Fibroblast of lung (primary cell): ENCODE data around the gene FXYD4. TPM values are rescaled to one million over a fixed set of nuclear protein-coding genes. Genes with fewer than 3 reads are reported as not detected.
A peak's percentile ranks its signal among the peaks of the same experiment; 100 is the strongest.

ENCODE experiments used
- DNase-seq, 2 donors: peaks; one replicate each; pipeline versions ENCODE4 v3.0.0 to v3.0.0-alpha.2; 2010; ENCODE audit warnings: low read depth in 2 of 2
- H2AFZ ChIP-seq: 2 replicates; pipeline ENCODE4 v1.5.1; 2012; ENCODE audit warnings: low read length, control low read depth, inconsistent platforms
- H3K27ac ChIP-seq: 2 replicates; pipeline ENCODE4 v1.5.1; 2011; ENCODE audit warnings: low read length, control low read depth; ENCODE audit not compliant: insufficient read depth
- H3K27me3 ChIP-seq: 2 replicates; pipeline ENCODE4 v1.5.1; 2011; ENCODE audit warnings: mild to moderate bottlenecking, low read length; ENCODE audit not compliant: control insufficient read depth, insufficient read depth
- H3K36me3 ChIP-seq: 2 replicates; pipeline ENCODE4 v1.5.1; 2011; ENCODE audit warnings: low read length; ENCODE audit not compliant: control insufficient read depth, insufficient read depth
- H3K4me1 ChIP-seq: 2 replicates; pipeline ENCODE4 v1.5.1; 2011; ENCODE audit warnings: low read length; ENCODE audit not compliant: control insufficient read depth, insufficient read depth; ENCODE audit errors: extremely low read depth
- H3K4me2 ChIP-seq: 2 replicates; pipeline ENCODE4 v1.5.1; 2011; ENCODE audit warnings: low read length, control low read depth; ENCODE audit not compliant: insufficient read depth; ENCODE audit errors: extremely low read depth
- H3K4me3 ChIP-seq, 4 experiments: fragments of 200-600 bp in 1 of 4; sonication (generic) in 1 of 4; replicated peaks in 1 of 4; 2 replicates each; pipeline ENCODE4 v1.5.1; 2011 to 2016; ENCODE audit warnings: low read length in 4 of 4, low read depth in 3 of 4, mild to moderate bottlenecking in 3 of 4, control low read depth in 2 of 4, inconsistent platforms in 1 of 4, mixed read lengths in 1 of 4; ENCODE audit not compliant: insufficient read depth in 1 of 4; ENCODE audit errors: control extremely low read depth in 1 of 4
- H3K79me2 ChIP-seq: 2 replicates; pipeline ENCODE4 v1.5.1; 2012; ENCODE audit warnings: mild to moderate bottlenecking, low read length, inconsistent platforms; ENCODE audit not compliant: control insufficient read depth, insufficient read depth
- H3K9ac ChIP-seq: 2 replicates; pipeline ENCODE4 v1.5.1; 2011; ENCODE audit warnings: mild to moderate bottlenecking, low read length, control low read depth; ENCODE audit not compliant: insufficient read depth
- H3K9me3 ChIP-seq: 2 replicates; pipeline ENCODE4 v1.5.1; 2012; ENCODE audit warnings: low read depth, low read length; ENCODE audit not compliant: control insufficient read depth, insufficient read depth
- H4K20me1 ChIP-seq: 2 replicates; pipeline ENCODE4 v1.5.1; 2011; ENCODE audit warnings: low read length; ENCODE audit not compliant: control insufficient read depth, insufficient read depth; ENCODE audit errors: extremely low read depth
- CTCF ChIP-seq, 2 donors: IDR thresholded peaks in 1 of 2; conservative IDR thresholded peaks in 1 of 2; 1 replicate in 1 of 2; 2 replicates in 1 of 2; pipeline ENCODE4 v1.5.1; 2011 to 2012; ENCODE audit warnings: low read length in 2 of 2, control low read depth in 1 of 2, inconsistent platforms in 1 of 2, low read depth in 1 of 2, mild to moderate bottlenecking in 1 of 2
- EZH2 ChIP-seq: IDR thresholded peaks from 2 replicates; pipeline ENCODE4 v1.5.1; 2012; ENCODE audit warnings: low read length, control low read depth, mild to moderate bottlenecking; ENCODE audit errors: missing control alignments
- polyA plus RNA-seq, 2 donors: library from polyadenylated mRNA; depleted of rRNA in 1 of 2; stranded (reverse) in 1 of 2; unstranded in 1 of 2; fragments of >200 nt; gene quantifications; 2 replicates each; pipeline ENCODE4 v1.2.1, GENCODE V29; 2011 to 2012; ENCODE audit warnings: missing spikeins in 1 of 2
- total RNA-seq: library from RNA; depleted of rRNA; stranded (reverse); fragments of >200 nt; gene quantifications from 2 replicates; pipeline ENCODE4 v1.2.1, GENCODE V29; 2014

FXYD4 gene
- total and polyA plus RNA-seq, 2 donors (not counting 1 experiment from before 2014, with no cell fraction given), result not detected

DNA sequence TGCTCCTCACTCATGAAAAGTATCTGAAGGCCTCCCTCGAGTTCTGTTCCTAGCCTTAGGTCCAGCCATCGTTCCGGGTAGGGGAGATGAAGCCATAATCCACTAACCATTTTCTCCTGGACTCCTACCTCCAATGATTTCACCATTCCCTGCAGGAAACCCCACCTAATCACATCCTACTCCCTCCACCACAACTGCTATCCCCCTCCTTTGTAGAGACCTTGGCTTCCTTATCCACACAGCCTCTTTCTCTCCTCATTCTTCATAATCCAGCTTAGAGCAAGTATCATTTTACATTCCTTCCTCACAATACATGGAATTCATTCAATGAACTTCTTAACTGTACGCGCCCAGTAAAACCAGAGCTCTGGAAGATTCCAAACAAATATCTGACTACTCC lies 18.9 kb downstream of the FXYD4 start:
- Histone ChIP-seq H3K4me1 (peaks cover 2% of the 10 kb centered on the region), H3K9me3 (no peaks in the 10 kb centered on the region), H2AFZ (no peak overlapping the region), H3K27ac (no peak overlapping the region), H3K9ac (no peak overlapping the region), H3K4me2 (no peak overlapping the region), H3K79me2 (peaks cover 73% of the 10 kb centered on the region), H3K4me3 (no peak overlapping the region), H4K20me1 (no peaks in the 10 kb centered on the region), H3K27me3 (no peaks in the 10 kb centered on the region), H3K36me3 (peaks cover 27% of the 10 kb centered on the region)
- no peak for DNase-seq
- TF ChIP-seq CTCF (conservative IDR thresholded peaks at IDR 0.05 in 1 of 2, IDR thresholded peaks at IDR 0.05 in 1 of 2; ENCODE audit: low read depth in 1 of 2, low read length in 2 of 2) (no peak), EZH2 (no peak)

- H3K36me3 ChIP-seq, result peaks cover 27% of the 10 kb centered on the region
- no peak overlapping the region for H3K27ac ChIP-seq
Observed at GRCh38 chr10:43390759-43391158, 19.3 kb downstream of the FXYD4 start.

DNA sequence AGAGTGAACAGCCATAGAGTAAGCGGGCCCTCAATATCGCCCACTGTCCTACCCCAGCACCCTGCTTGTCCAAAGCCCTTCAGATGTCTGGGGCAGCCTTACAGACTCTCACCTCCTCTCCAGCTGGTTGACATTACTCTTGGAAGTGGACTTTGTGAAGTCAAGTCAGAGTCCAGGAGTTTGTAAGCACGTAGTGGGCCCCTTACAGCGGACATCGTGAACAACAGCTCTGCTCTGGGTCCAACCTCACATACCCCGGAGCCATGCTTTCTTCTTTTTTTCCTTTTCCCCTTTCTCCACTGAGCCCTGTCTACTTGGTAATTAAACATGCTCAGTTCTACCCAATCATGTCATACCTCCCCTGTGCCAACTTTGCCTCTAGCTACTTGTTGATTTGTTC lies 20.1 kb downstream of the FXYD4 start:
- Histone ChIP-seq H3K27me3 (no peaks in the 10 kb centered on the region), H3K79me2 (peaks cover 85% of the 10 kb centered on the region), H3K4me2 (no peak overlapping the region), H3K9me3 (no peaks in the 10 kb centered on the region), H3K4me1 (peaks cover 2% of the 10 kb centered on the region), H3K9ac (no peak overlapping the region), H3K36me3 (peaks cover 27% of the 10 kb centered on the region), H3K27ac (no peak overlapping the region), H3K4me3 (no peak overlapping the region), H4K20me1 (no peaks in the 10 kb centered on the region), H2AFZ (no peak overlapping the region)
- DNase-seq, result no peak
- TF ChIP-seq EZH2 (no peak), CTCF (conservative IDR thresholded peaks at IDR 0.05 in 1 of 2, IDR thresholded peaks at IDR 0.05 in 1 of 2; ENCODE audit: low read depth in 1 of 2, low read length in 2 of 2) (no peak)

More at GRCh38 chr10:43390759-43391158, 19.3 kb downstream of the FXYD4 start:
- no peaks in the 10 kb centered on the region for H3K27me3 ChIP-seq
- DNase-seq, result peak; percentile 20 to 60
- no peak overlapping the region for H2AFZ ChIP-seq
- H4K20me1 ChIP-seq, result no peaks in the 10 kb centered on the region
- H3K9ac ChIP-seq, result no peak overlapping the region
- no peak overlapping the region for H3K4me3 ChIP-seq
- H3K4me2 ChIP-seq, result no peak overlapping the region
- H3K79me2 ChIP-seq, result peaks cover 77% of the 10 kb centered on the region
- peaks cover 2% of the 10 kb centered on the region for H3K4me1 ChIP-seq
- no peaks in the 10 kb centered on the region for H3K9me3 ChIP-seq
- no peak for TF ChIP-seq EZH2
- TF ChIP-seq CTCF (conservative IDR thresholded peaks at IDR 0.05 in 1 of 2, IDR thresholded peaks at IDR 0.05 in 1 of 2; ENCODE audit: low read depth in 1 of 2, low read length in 2 of 2), result peak; percentile 64 to 66
